GM19324 (cell line): ENCODE data around the gene ROCK2.
"Not testable (repeated sequence)": the region's sequence is repeated elsewhere in the genome, so short reads cannot be mapped to it uniquely, and the experiment has no call there.

Source experiments
- ATAC-seq: cut with Tn5 transposase; IDR thresholded peaks from one replicate; pipeline ENCODE4 v1.9.1; 2021; ENCODE audit warnings: mild to moderate bottlenecking, moderate library complexity; ENCODE audit not compliant: unreplicated experiment, low FRiP score

ROCK2 gene

DNA sequence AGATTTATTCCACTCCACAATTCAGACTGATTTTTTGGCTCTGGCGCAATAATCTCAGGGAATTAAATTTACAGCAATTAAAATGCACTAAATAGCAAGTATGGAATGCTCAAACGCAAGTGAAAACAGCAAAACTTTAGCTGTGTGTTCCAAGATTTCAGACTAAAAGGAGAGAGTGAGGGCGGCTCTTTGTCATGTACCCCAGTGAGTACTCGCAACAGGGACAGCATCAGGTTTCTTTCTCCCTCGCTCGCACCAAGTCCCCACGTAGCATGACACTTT lies 1.1 kb downstream of the ROCK2 start:
- no peak for ATAC-seq

GRCh38 chr2:11342551-11343367 lies 1.7 kb downstream of the ROCK2 start:
- no peak for ATAC-seq

DNA sequence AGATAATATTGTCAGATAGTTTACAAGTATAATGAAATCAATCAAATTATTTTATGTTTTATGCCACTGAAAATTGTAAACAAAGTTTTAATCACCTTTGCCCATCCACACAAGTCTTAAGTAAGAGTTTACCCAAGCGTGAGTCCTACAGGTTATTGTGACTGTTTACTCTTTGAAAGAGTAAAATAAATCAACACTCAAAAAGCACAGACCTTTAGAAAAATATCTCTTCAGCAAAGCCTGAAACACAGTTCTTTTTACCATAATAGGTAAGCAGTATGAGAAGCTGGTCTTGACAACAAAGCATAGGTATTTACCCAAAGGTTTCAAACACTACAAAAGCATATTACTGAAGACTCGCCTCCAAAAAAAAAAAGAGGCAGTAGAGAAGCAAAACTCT lies 3.7 kb downstream of the ROCK2 start:
- no peak for ATAC-seq

GRCh38 chr2:11339508-11340083 lies 4.8 kb downstream of the ROCK2 start:
- ATAC-seq: no peak

- no peak for ATAC-seq
Observed at GRCh38 chr2:11338580-11338979, 5.9 kb downstream of the ROCK2 start.

DNA sequence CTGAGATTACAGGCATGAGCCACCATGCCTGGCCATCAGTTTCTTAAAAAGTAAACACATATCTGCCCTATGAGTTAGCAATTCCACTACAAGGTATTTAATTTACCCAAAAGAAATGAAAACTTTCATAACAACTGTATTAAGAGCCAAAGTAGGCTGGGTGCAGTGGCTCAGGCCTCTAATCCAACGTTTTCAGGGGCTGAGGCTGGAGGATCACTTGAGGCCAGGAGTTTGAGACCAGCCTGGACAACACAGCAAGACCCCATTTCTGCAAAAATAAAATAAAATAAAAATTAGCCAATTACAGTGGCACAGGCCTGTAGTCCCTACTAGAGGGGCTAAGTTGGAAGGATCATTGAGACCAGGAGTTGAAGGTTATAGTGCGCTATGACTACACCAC lies 6.5 kb downstream of the ROCK2 start:
- no peak for ATAC-seq

- no peak for ATAC-seq
Observed at GRCh38 chr2:11336189-11336588, 8.2 kb downstream of the ROCK2 start.

GRCh38 chr2:11333427-11334183 lies 10.8 kb downstream of the ROCK2 start:
- no peak for ATAC-seq

DNA sequence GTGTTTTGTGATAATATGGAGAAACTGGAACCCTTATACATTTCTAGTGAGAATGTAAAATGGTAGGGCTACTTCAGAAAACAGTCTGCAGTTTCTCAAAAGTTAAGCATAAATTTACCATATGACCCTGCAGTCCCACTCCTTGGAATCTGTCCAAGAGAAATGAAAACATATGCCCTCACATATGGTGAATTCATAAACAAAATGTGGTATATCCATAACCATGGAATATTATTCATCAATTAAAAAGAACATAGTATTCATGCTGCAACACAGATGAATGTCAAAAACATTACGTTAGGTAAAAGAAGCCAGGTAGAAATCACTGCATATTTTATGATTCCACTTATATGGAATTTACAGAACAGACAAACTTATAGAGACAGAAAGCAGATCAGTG lies 11.8 kb downstream of the ROCK2 start:
- ATAC-seq: no peak

GRCh38 chr2:11330457-11331142 lies 13.8 kb downstream of the ROCK2 start:
- ATAC-seq: no peak

- no peak for ATAC-seq
Observed at GRCh38 chr2:11329776-11330175, 14.7 kb downstream of the ROCK2 start.

GRCh38 chr2:11328522-11328921 lies 15.9 kb downstream of the ROCK2 start:
- ATAC-seq: not testable (repeated sequence)

- no peak for ATAC-seq
Observed at GRCh38 chr2:11327871-11328270, 16.6 kb downstream of the ROCK2 start.

- no peak for ATAC-seq
Observed at GRCh38 chr2:11326677-11327211, 17.7 kb downstream of the ROCK2 start.

DNA sequence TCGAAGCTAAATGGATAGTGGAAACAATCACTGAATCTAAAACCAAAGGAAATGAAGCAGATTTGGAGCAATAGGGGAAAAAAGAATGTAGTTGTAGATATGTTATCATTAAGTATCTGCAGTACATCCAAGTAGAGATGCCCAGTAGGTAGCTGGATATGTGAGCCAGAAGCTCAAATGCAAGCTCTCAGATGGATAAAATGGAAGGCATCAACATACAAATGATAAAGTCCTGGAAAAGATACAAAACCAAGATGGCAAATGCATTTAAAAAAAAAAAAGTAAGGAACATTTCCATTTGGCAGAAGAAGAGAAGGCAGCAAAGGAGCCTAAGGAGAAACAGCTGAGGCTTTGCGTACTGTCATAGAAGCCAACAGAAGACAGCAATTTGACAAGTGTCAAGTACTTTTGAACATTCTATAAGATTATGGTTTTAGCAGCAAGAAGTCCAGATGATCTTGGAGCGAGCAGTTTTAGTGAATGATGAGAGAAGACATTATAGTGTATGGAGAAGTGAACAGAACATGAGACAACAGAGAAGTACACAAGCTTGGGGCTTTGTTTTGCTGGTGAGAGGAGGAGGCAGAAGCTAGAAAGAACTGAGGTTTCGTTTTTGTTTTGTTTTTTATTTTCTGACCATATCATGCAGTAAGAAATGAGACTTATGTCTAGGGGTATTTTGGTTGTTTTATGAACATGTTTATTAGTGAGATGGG lies 18.3 kb downstream of the ROCK2 start:
- no peak for ATAC-seq

DNA sequence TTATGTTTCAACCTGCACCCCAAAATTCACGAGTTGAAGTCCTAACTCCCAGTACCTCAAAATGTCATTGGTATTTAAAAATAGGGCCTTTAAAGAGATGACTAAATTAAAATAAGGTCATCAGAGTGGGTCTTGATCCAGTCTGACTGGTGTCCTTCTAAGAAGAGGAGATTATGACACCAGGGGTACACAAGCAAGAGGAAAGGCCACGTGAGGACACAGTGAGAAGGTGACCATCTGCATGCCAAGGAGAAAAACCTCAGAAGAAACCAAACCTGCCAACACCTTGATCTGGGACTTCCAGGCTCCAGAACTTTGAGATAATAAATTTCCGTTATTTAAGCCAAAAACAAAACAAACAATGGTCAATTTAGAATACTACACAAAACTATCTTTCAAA lies 22.6 kb downstream of the ROCK2 start:
- no peak for ATAC-seq

GRCh38 chr2:11320698-11321492 lies 23.5 kb downstream of the ROCK2 start:
- ATAC-seq: no peak

GRCh38 chr2:11319939-11320338 lies 24.5 kb downstream of the ROCK2 start:
- ATAC-seq: no peak

GRCh38 chr2:11315074-11315705 lies 29.2 kb downstream of the ROCK2 start:
- no peak for ATAC-seq
